GM23338 (cell line): Measurements from ENCODE around the gene MINDY4. TPM values are rescaled to one million over a fixed set of nuclear protein-coding genes. Genes with fewer than 3 reads are reported as not detected.

ENCODE experiments used
- ATAC-seq: fragments of 200-7000 bp; cut with Tn5 transposase; 3 replicates; pipeline ENCODE4 v1.9.1; 2020
- DNase-seq: peaks from one replicate; pipeline ENCODE4 v3.0.0-alpha.2; 2015; ENCODE audit warnings: low spot score
- H2AFZ ChIP-seq: fragments of 200-600 bp; sonication (generic); 2 replicates; pipeline ENCODE4 v1.8.0; 2016; ENCODE audit warnings: antibody characterized with exemption, mild to moderate bottlenecking, moderate library complexity
- H3F3A ChIP-seq: fragments of 200-600 bp; sonication (generic); replicated peaks from 2 replicates; pipeline ENCODE4 v1.8.0; 2017; ENCODE audit warnings: antibody characterized with exemption, mixed run types, low read depth
- H3K27ac ChIP-seq: fragments of 200-600 bp; sonication (generic); 2 replicates; pipeline ENCODE4 v1.6.1; 2016; ENCODE audit warnings: low read depth
- H3K27me3 ChIP-seq: fragments of 200-600 bp; sonication (generic); 2 replicates; pipeline ENCODE4 v1.8.0; 2016; ENCODE audit warnings: mild to moderate bottlenecking, mixed run types, moderate library complexity; ENCODE audit not compliant: insufficient read depth
- H3K36me3 ChIP-seq: fragments of 200-600 bp; sonication (generic); 2 replicates; pipeline ENCODE4 v1.8.0; 2016; ENCODE audit warnings: mild to moderate bottlenecking; ENCODE audit not compliant: insufficient read depth
- H3K4me1 ChIP-seq: fragments of 200-600 bp; sonication (generic); 2 replicates; pipeline ENCODE4 v1.8.0; 2016; ENCODE audit warnings: mild to moderate bottlenecking, moderate library complexity; ENCODE audit not compliant: insufficient read depth
- H3K4me2 ChIP-seq: fragments of 200-600 bp; sonication (generic); 2 replicates; pipeline ENCODE4 v1.7.1; 2017; ENCODE audit warnings: mixed run types
- H3K4me3 ChIP-seq: fragments of 200-600 bp; sonication (generic); 2 replicates; pipeline ENCODE4 v1.6.1; 2016; ENCODE audit warnings: mixed run types
- H3K79me2 ChIP-seq: fragments of 200-600 bp; sonication (generic); replicated peaks from 2 replicates; pipeline ENCODE4 v1.8.0; 2017; ENCODE audit warnings: mild to moderate bottlenecking; ENCODE audit not compliant: insufficient read depth
- H3K9me2 ChIP-seq: fragments of 200-600 bp; sonication (generic); 2 replicates; pipeline ENCODE4 v1.8.0; 2017; ENCODE audit not compliant: insufficient read depth
- H4K20me1 ChIP-seq: fragments of 200-600 bp; sonication (generic); replicated peaks from 2 replicates; pipeline ENCODE4 v1.8.0; 2017; ENCODE audit warnings: mild to moderate bottlenecking; ENCODE audit not compliant: insufficient read depth
- H3K27ac Mint-ChIP-seq: 2 replicates; pipeline ENCODE4 v1.8.0; 2020; ENCODE audit warnings: inconsistent platforms, mild to moderate bottlenecking, moderate library complexity, mixed read lengths
- H3K27me3 Mint-ChIP-seq: 3 replicates; pipeline ENCODE4 v1.8.0; 2022; ENCODE audit warnings: low read depth, mild to moderate bottlenecking, moderate library complexity, mixed read lengths, inconsistent platforms; ENCODE audit not compliant: insufficient read depth, poor library complexity
- H3K36me3 Mint-ChIP-seq: 3 replicates; pipeline ENCODE4 v1.8.0; 2021; ENCODE audit warnings: low read depth, mild to moderate bottlenecking, inconsistent platforms, moderate library complexity, mixed read lengths
- H3K4me1 Mint-ChIP-seq: 3 replicates; pipeline ENCODE4 v1.8.0; 2020; ENCODE audit warnings: mild to moderate bottlenecking, inconsistent platforms, mixed read lengths
- H3K4me3 Mint-ChIP-seq: 3 replicates; pipeline ENCODE4 v1.8.0; 2021; ENCODE audit warnings: moderate library complexity, mild to moderate bottlenecking, inconsistent platforms, mixed read lengths
- H3K9me3 Mint-ChIP-seq: 3 replicates; pipeline ENCODE4 v1.8.0; 2020; ENCODE audit warnings: moderate library complexity, mild to moderate bottlenecking, inconsistent platforms, mixed read lengths
- CREB1 ChIP-seq: fragments of 250-450 bp; sonication (Bioruptor Pico); IDR thresholded peaks from 2 replicates; pipeline ENCODE4 v1.5.0; 2020; ENCODE audit warnings: low read depth, mild to moderate bottlenecking, moderate library complexity
- EZH2phosphoT487 ChIP-seq: fragments of 200-600 bp; sonication (generic); IDR thresholded peaks from one replicate; pipeline ENCODE4 v1.8.1; 2018; ENCODE audit warnings: antibody characterized with exemption; ENCODE audit not compliant: unreplicated experiment
- JUNB ChIP-seq: IDR thresholded peaks from one replicate; pipeline ENCODE4 v1.6.1; 2016; ENCODE audit warnings: antibody characterized with exemption; ENCODE audit not compliant: unreplicated experiment
- NANOG ChIP-seq: IDR thresholded peaks from 2 replicates; pipeline ENCODE4 v1.6.1; 2016; ENCODE audit warnings: antibody characterized with exemption, borderline replicate concordance
- STAT1 ChIP-seq: IDR thresholded peaks from one replicate; pipeline ENCODE4 v1.6.1; 2016; ENCODE audit warnings: antibody characterized with exemption; ENCODE audit not compliant: unreplicated experiment
- polyA plus RNA-seq: library from polyadenylated mRNA; unstranded; fragments of >200 nt; fragmentation: Nextera tagmentation; extraction: Ambion mirVana; gene quantifications from 2 replicates; pipeline ENCODE4 v1.2.1, GENCODE V29; 2016
- total RNA-seq: library from RNA; depleted of rRNA; stranded (reverse); fragments of >200 nt; shearing (Covaris generic); gene quantifications from 2 replicates; pipeline ENCODE4 v1.2.3, GENCODE V29; 2014
- TF ChIP-seq, protein P1 (sequence below): IDR thresholded peaks from 2 replicates; pipeline ENCODE4 v1.6.1; 2016; ENCODE audit warnings: antibody characterized with exemption
- TF ChIP-seq, protein P2 (sequence below): fragments of 250-450 bp; sonication (Bioruptor Pico); IDR thresholded peaks from 2 replicates; pipeline ENCODE4 v1.5.0; 2020; ENCODE audit warnings: mild to moderate bottlenecking, moderate library complexity

Gene MINDY4
- total and polyA plus RNA-seq, 2 experiments from 2014 or later = 1.7 to 4.4 TPM

DNA sequence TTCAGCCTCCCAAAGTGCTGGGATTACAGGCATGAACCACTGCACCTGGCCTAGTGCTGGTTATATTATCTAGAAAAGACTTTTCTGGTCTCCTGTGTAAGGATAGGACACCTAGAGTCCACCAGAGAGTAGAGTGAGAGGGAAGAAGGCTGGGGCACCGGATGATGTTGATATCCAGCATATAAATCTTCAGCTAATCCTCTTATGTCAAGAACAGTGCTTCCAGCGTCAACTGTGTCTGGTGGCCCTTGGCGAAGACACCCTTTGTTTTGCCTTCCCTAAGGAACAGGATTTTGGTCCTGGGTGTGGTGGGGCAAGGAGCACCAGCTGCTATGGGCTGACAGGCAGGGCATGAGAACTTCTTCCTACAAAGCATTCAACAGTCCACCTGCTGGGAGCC lies 35.6 kb upstream of the MINDY4 start:
- H3K36me3 ChIP-seq = no peaks in the 10 kb centered on the region
- H4K20me1 ChIP-seq = no peaks in the 10 kb centered on the region
- Mint-ChIP-seq H3K4me1 (peaks cover 12% of the 10 kb centered on the region), H3K36me3 (peaks cover 4% of the 10 kb centered on the region; the same call in 2 of the 3 replicates), H3K27ac (no peak overlapping the region), H3K27me3 (peaks cover 10% of the 10 kb centered on the region), H3K9me3 (peaks cover 4% of the 10 kb centered on the region; the same call in 2 of the 3 replicates), H3K4me3 (no peak overlapping the region)
- no peak overlapping the region for H3K4me2 ChIP-seq
- H2AFZ ChIP-seq = no peak overlapping the region
- H3K27me3 ChIP-seq = no peaks in the 10 kb centered on the region
- no peak overlapping the region for H3K4me3 ChIP-seq
- TF ChIP-seq JUNB = no peak
- no peak for TF ChIP-seq STAT1
- no peak for TF ChIP-seq CREB1
- no peak for TF ChIP-seq EZH2phosphoT487
- TF ChIP-seq, protein P1, sequence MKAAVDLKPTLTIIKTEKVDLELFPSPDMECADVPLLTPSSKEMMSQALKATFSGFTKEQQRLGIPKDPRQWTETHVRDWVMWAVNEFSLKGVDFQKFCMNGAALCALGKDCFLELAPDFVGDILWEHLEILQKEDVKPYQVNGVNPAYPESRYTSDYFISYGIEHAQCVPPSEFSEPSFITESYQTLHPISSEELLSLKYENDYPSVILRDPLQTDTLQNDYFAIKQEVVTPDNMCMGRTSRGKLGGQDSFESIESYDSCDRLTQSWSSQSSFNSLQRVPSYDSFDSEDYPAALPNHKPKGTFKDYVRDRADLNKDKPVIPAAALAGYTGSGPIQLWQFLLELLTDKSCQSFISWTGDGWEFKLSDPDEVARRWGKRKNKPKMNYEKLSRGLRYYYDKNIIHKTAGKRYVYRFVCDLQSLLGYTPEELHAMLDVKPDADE = no peak
- TF ChIP-seq NANOG = no peak
- TF ChIP-seq, protein P2, sequence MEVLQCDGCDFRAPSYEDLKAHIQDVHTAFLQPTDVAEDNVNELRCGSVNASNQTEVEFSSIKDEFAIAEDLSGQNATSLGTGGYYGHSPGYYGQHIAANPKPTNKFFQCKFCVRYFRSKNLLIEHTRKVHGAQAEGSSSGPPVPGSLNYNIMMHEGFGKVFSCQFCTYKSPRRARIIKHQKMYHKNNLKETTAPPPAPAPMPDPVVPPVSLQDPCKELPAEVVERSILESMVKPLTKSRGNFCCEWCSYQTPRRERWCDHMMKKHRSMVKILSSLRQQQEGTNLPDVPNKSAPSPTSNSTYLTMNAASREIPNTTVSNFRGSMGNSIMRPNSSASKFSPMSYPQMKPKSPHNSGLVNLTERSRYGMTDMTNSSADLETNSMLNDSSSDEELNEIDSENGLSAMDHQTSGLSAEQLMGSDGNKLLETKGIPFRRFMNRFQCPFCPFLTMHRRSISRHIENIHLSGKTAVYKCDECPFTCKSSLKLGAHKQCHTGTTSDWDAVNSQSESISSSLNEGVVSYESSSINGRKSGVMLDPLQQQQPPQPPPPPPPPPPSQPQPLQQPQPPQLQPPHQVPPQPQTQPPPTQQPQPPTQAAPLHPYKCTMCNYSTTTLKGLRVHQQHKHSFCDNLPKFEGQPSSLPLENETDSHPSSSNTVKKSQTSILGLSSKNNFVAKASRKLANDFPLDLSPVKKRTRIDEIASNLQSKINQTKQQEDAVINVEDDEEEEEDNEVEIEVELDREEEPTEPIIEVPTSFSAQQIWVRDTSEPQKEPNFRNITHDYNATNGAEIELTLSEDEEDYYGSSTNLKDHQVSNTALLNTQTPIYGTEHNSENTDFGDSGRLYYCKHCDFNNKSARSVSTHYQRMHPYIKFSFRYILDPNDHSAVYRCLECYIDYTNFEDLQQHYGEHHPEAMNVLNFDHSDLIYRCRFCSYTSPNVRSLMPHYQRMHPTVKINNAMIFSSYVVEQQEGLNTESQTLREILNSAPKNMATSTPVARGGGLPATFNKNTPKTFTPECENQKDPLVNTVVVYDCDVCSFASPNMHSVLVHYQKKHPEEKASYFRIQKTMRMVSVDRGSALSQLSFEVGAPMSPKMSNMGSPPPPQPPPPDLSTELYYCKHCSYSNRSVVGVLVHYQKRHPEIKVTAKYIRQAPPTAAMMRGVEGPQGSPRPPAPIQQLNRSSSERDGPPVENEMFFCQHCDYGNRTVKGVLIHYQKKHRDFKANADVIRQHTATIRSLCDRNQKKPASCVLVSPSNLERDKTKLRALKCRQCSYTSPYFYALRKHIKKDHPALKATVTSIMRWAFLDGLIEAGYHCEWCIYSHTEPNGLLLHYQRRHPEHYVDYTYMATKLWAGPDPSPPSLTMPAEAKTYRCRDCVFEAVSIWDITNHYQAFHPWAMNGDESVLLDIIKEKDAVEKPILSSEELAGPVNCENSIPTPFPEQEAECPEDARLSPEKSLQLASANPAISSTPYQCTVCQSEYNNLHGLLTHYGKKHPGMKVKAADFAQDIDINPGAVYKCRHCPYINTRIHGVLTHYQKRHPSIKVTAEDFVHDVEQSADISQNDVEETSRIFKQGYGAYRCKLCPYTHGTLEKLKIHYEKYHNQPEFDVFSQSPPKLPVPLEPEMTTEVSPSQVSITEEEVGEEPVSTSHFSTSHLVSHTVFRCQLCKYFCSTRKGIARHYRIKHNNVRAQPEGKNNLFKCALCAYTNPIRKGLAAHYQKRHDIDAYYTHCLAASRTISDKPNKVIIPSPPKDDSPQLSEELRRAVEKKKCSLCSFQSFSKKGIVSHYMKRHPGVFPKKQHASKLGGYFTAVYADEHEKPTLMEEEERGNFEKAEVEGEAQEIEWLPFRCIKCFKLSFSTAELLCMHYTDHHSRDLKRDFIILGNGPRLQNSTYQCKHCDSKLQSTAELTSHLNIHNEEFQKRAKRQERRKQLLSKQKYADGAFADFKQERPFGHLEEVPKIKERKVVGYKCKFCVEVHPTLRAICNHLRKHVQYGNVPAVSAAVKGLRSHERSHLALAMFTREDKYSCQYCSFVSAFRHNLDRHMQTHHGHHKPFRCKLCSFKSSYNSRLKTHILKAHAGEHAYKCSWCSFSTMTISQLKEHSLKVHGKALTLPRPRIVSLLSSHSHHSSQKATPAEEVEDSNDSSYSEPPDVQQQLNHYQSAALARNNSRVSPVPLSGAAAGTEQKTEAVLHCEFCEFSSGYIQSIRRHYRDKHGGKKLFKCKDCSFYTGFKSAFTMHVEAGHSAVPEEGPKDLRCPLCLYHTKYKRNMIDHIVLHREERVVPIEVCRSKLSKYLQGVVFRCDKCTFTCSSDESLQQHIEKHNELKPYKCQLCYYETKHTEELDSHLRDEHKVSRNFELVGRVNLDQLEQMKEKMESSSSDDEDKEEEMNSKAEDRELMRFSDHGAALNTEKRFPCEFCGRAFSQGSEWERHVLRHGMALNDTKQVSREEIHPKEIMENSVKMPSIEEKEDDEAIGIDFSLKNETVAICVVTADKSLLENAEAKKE (CRISPR knock-in tag) = no peak
- DNase-seq = no peak
- no peak for ATAC-seq
- no peaks in the 10 kb centered on the region for H3F3A ChIP-seq
- no peaks in the 10 kb centered on the region for H3K4me1 ChIP-seq
- H3K27ac ChIP-seq = no peak overlapping the region
- H3K9me2 ChIP-seq = 0 out of 2 replicates have a peak, but pooled peaks cover 2% of the 10 kb centered on the region
- no peaks in the 10 kb centered on the region for H3K79me2 ChIP-seq
